WTC11 (cell line): ENCODE measurements around the gene LSM3. TPM values are rescaled to one million over a fixed set of nuclear protein-coding genes. Genes with fewer than 3 reads are reported as not detected.

Source experiments
- ATAC-seq: fragments of 200-7000 bp; cut with Tn5 transposase; 2 replicates; pipeline ENCODE4 v1.10.0; 2021; ENCODE audit warnings: mild to moderate bottlenecking, moderate library complexity
- CTCF ChIA-PET: fragments of 300-600 bp; sonication (Branson Sonifier 250); formaldehyde crosslinking; loops from one replicate; lab custom pipeline; 2021; ENCODE audit warnings: antibody characterized with exemption; lab: Charles Lee
- POLR2A ChIA-PET: fragments of 350-600 bp; sonication (Branson Sonifier 250); formaldehyde crosslinking; loops from one replicate; lab custom pipeline; 2021; ENCODE audit warnings: antibody characterized with exemption; lab: Charles Lee
- DNase-seq: peaks from one replicate; pipeline ENCODE4 v3.0.0; 2021; ENCODE audit warnings: low spot score
- H3K27ac Mint-ChIP-seq: 2 replicates; pipeline ENCODE4 v1.8.0; 2021; ENCODE audit warnings: mixed read lengths
- H3K27me3 Mint-ChIP-seq: 2 replicates; pipeline ENCODE4 v1.8.0; 2021; ENCODE audit warnings: low read depth, mild to moderate bottlenecking, moderate library complexity, mixed read lengths
- H3K36me3 Mint-ChIP-seq: 2 replicates; pipeline ENCODE4 v1.8.0; 2021; ENCODE audit warnings: mixed read lengths
- H3K4me1 Mint-ChIP-seq: 2 replicates; pipeline ENCODE4 v1.8.0; 2022; ENCODE audit warnings: mixed read lengths
- H3K4me3 Mint-ChIP-seq: 2 replicates; pipeline ENCODE4 v1.8.0; 2021; ENCODE audit warnings: mild to moderate bottlenecking, moderate library complexity, mixed read lengths
- H3K9me3 Mint-ChIP-seq: 2 replicates; pipeline ENCODE4 v1.8.0; 2021; ENCODE audit warnings: mixed read lengths
- AR ChIP-seq: fragments of 250-450 bp; sonication (Bioruptor Pico); IDR thresholded peaks from 2 replicates; pipeline ENCODE4 v1.9.0; 2021; ENCODE audit warnings: mild to moderate bottlenecking
- ATF1 ChIP-seq: sonication (generic); formaldehyde crosslinking; IDR thresholded peaks from 2 replicates; pipeline ENCODE4 v1.8.1; 2023; ENCODE audit warnings: mild to moderate bottlenecking, moderate library complexity, missing genetic modification reagents
- CREM ChIP-seq: sonication (generic); formaldehyde crosslinking; IDR thresholded peaks from 2 replicates; pipeline ENCODE4 v1.8.1; 2022; ENCODE audit warnings: mild to moderate bottlenecking, missing genetic modification reagents, moderate library complexity
- E2F1 ChIP-seq: sonication (generic); formaldehyde crosslinking; IDR thresholded peaks from 2 replicates; pipeline ENCODE4 v1.8.0; 2022; ENCODE audit warnings: mild to moderate bottlenecking, missing genetic modification reagents
- JUN ChIP-seq: sonication (generic); formaldehyde crosslinking; IDR thresholded peaks from 2 replicates; pipeline ENCODE4 v1.8.0; 2023; ENCODE audit warnings: mild to moderate bottlenecking, missing genetic modification reagents
- KAT7 ChIP-seq: sonication (generic); formaldehyde crosslinking; IDR thresholded peaks from 2 replicates; pipeline ENCODE4 v1.8.1; 2023; ENCODE audit warnings: missing genetic modification reagents, mild to moderate bottlenecking, borderline replicate concordance
- MLX ChIP-seq: sonication (generic); formaldehyde crosslinking; IDR thresholded peaks from 2 replicates; pipeline ENCODE4 v1.8.1; 2023; ENCODE audit warnings: mild to moderate bottlenecking, missing genetic modification reagents, moderate library complexity
- NFYB ChIP-seq: sonication (generic); formaldehyde crosslinking; conservative IDR thresholded peaks from 2 replicates; pipeline ENCODE4 v1.8.0; 2022; ENCODE audit warnings: low read depth, missing genetic modification reagents
- OVOL2 ChIP-seq: fragments of 250-450 bp; sonication (Bioruptor Pico); IDR thresholded peaks from 2 replicates; pipeline ENCODE4 v1.9.0; 2021; ENCODE audit warnings: mild to moderate bottlenecking, borderline replicate concordance
- TEAD1 ChIP-seq: sonication (generic); formaldehyde crosslinking; IDR thresholded peaks from 2 replicates; pipeline ENCODE4 v1.8.0; 2022; ENCODE audit warnings: mild to moderate bottlenecking, missing genetic modification reagents
- TP53 ChIP-seq: sonication (generic); formaldehyde crosslinking; IDR thresholded peaks from 2 replicates; pipeline ENCODE4 v1.8.1; 2023; ENCODE audit warnings: mild to moderate bottlenecking, missing genetic modification reagents
- ZBTB21 ChIP-seq: sonication (generic); formaldehyde crosslinking; IDR thresholded peaks from 2 replicates; pipeline ENCODE4 v1.8.1; 2023; ENCODE audit warnings: mild to moderate bottlenecking, missing genetic modification reagents, borderline replicate concordance
- ZNF219 ChIP-seq: sonication (generic); formaldehyde crosslinking; IDR thresholded peaks from 2 replicates; pipeline ENCODE4 v1.8.0; 2023; ENCODE audit warnings: missing genetic modification reagents, mild to moderate bottlenecking, borderline replicate concordance
- ZNF281 ChIP-seq: sonication (generic); formaldehyde crosslinking; IDR thresholded peaks from 2 replicates; pipeline ENCODE4 v1.8.0; 2023; ENCODE audit warnings: mild to moderate bottlenecking, missing genetic modification reagents
- ZNF317 ChIP-seq: sonication (generic); formaldehyde crosslinking; IDR thresholded peaks from 2 replicates; pipeline ENCODE4 v1.8.1; 2023; ENCODE audit warnings: low read depth, mild to moderate bottlenecking, moderate library complexity, missing genetic modification reagents, borderline replicate concordance
- ZNF396 ChIP-seq: fragments of 250-450 bp; sonication (Bioruptor Pico); IDR thresholded peaks from 2 replicates; pipeline ENCODE4 v1.8.0; 2021; ENCODE audit warnings: mild to moderate bottlenecking, moderate library complexity, borderline replicate concordance
- ZNF671 ChIP-seq: fragments of 250-450 bp; sonication (Bioruptor Pico); IDR thresholded peaks from 2 replicates; pipeline ENCODE4 v1.8.0; 2021; ENCODE audit warnings: mild to moderate bottlenecking
- ZSCAN18 ChIP-seq: fragments of 250-450 bp; sonication (Bioruptor Pico); IDR thresholded peaks from 2 replicates; pipeline ENCODE4 v2.1.2; 2022; ENCODE audit warnings: mild to moderate bottlenecking, moderate library complexity
- total RNA-seq: library from RNA; stranded (reverse); gene quantifications from 3 replicates; pipeline ENCODE4 v1.2.3, GENCODE V29; 2021
- TF ChIP-seq, protein P1 (sequence below): fragments of 250-450 bp; sonication (Bioruptor Pico); conservative IDR thresholded peaks from 2 replicates; pipeline ENCODE4 v1.9.0; 2021; ENCODE audit warnings: mild to moderate bottlenecking
- TF ChIP-seq, protein P2 (sequence below): sonication (generic); formaldehyde crosslinking; IDR thresholded peaks from 2 replicates; pipeline ENCODE4 v1.8.1; 2022; ENCODE audit warnings: low read depth, mild to moderate bottlenecking, moderate library complexity, missing genetic modification reagents, borderline replicate concordance

Gene LSM3
- total RNA-seq, 1 experiment from 2014 or later = 21.4 TPM

DNA sequence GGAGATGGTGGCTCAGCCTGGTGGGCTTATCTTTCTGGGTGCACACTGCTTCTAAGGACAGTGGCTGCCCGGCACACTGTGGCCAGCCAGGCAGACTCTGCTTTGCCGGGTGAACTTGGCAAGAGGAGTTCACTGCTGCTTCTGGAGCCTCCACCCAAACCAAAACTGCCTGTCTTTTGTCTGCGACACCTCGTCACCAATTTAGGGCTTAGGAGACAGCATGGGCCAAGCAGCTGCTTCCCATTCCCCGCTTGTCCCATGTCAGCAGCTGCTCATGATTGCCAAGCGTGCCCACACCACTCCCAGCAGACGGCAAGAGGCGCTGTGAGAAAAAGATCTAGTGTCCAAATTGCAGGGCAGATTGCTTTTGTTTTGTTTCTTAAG, 57.3 kb downstream of the LSM3 start (continued):
- TF ChIP-seq ZNF317 (CRISPR knock-in tag) = no peak
- no peak for TF ChIP-seq CREM (CRISPR knock-in tag)
- no peak for TF ChIP-seq KAT7 (CRISPR knock-in tag)
- TF ChIP-seq, protein P1, sequence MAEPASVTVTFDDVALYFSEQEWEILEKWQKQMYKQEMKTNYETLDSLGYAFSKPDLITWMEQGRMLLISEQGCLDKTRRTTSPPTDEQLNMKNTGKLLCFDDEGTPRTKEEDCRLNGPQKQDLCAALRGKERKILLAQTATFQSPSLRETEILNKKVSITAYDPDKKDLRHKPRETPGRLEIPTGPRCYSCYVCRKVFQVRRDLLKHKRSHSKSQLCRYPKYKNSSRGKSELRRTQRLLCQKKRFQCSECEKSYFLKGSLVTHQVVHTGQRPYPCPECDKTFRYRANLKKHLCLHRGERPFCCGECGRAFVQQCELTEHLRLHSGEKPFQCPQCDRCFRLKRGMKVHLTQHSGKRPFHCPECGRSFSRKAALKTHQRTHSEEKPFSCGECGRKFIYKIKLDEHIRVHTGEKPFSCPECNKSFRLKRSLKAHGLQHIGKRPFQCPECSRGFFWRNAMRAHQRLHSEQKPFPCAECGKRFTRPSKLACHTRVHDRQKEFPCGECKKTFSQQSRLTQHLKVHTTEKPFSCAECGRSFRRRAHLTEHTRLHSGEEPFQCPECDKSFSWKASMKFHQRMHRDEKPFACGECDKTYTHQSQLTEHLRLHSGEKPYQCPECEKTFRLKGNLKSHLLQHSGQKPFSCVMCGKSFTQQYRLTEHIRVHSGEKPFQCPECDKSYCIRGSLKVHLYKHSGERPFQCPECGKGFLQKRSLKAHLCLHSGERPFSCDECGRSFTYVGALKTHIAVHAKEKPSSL = no peak
- no peak for TF ChIP-seq E2F1
- TF ChIP-seq MLX (CRISPR knock-in tag) = no peak
- no peak for TF ChIP-seq TP53 (CRISPR knock-in tag)

- DNase-seq (no peak), ATAC-seq (no peak)
- CTCF ChIA-PET = interaction anchor here (1.0 to 1.2 kb wide), 2 partner anchors 21 to 33 kb away, joined by 3 to 6 read pairs; no protein-coding TSS in a partner anchor
- peaks cover 25% of the 10 kb centered on the region for H3K27me3 Mint-ChIP-seq
- H3K27ac Mint-ChIP-seq = no peak overlapping the region
- peaks cover 21% of the 10 kb centered on the region for H3K9me3 Mint-ChIP-seq
- no peaks in the 10 kb centered on the region for H3K4me1 Mint-ChIP-seq
- H3K4me3 Mint-ChIP-seq = no peak overlapping the region
- peaks cover 8% of the 10 kb centered on the region; the same call in 1 of the 2 replicates for H3K36me3 Mint-ChIP-seq
- POLR2A ChIA-PET = interaction anchor here (0.6 kb wide), 1 partner anchor 665 kb away, joined by 5 read pairs; no protein-coding TSS in a partner anchor
- no peak for TF ChIP-seq TEAD1 (CRISPR knock-in tag)
- TF ChIP-seq, protein P2, sequence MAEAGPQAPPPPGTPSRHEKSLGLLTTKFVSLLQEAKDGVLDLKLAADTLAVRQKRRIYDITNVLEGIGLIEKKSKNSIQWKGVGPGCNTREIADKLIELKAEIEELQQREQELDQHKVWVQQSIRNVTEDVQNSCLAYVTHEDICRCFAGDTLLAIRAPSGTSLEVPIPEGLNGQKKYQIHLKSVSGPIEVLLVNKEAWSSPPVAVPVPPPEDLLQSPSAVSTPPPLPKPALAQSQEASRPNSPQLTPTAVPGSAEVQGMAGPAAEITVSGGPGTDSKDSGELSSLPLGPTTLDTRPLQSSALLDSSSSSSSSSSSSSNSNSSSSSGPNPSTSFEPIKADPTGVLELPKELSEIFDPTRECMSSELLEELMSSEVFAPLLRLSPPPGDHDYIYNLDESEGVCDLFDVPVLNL (CRISPR knock-in tag) = no peak
- no peak for TF ChIP-seq OVOL2 (CRISPR knock-in tag)
- no peak for TF ChIP-seq ZNF281 (CRISPR knock-in tag)
- TF ChIP-seq AR (CRISPR knock-in tag) = no peak
- no peak for TF ChIP-seq ATF1 (CRISPR knock-in tag)
- no peak for TF ChIP-seq ZNF671 (CRISPR knock-in tag)
- TF ChIP-seq ZNF219 (CRISPR knock-in tag) = no peak
- TF ChIP-seq KAT7 (CRISPR knock-in tag) = no peak
- no peak for TF ChIP-seq ZSCAN18 (CRISPR knock-in tag)
- TF ChIP-seq, protein P1 = no peak
- no peak for TF ChIP-seq ZNF396 (CRISPR knock-in tag)
- no peak for TF ChIP-seq NFYB
- no peak for TF ChIP-seq ZBTB21
- TF ChIP-seq JUN = no peak
Observed at GRCh38 chr3:14236902-14237301, 58.3 kb downstream of the LSM3 start.
